ENCODE results near the gene HCN4. TPM values are rescaled to one million over a fixed set of nuclear protein-coding genes. Genes with fewer than 3 reads are reported as not detected.
A peak's percentile ranks its signal among the peaks of the same experiment; 100 is the strongest.

Gene HCN4
- total and polyA plus RNA-seq, 2 experiments from 2014 or later, result 59.2 to 159 TPM

- peak; percentile 22 for TF ChIP-seq CTCF (IDR thresholded peaks at IDR 0.05; ENCODE audit: low read depth, low read length)
- peaks cover 5% of the 10 kb centered on the region for H3K4me1 ChIP-seq (ENCODE audit: low read depth)
- DNase-seq (ENCODE audit: low read depth in 1 of 2, low spot score in 1 of 2), result peak in 1 of 2 donors; percentile 5
- H3K27me3 ChIP-seq, result no peaks in the 10 kb centered on the region
- no peaks in the 10 kb centered on the region for H3K9me3 ChIP-seq (ENCODE audit: low read depth)
- H3K4me3 ChIP-seq, result no peak overlapping the region
- H3K36me3 ChIP-seq, result peaks cover 73% of the 10 kb centered on the region
- peak overlapping the region; percentile 62 for H3K27ac ChIP-seq
Measured at GRCh38 chr15:73325191-73325861, 43.4 kb downstream of the HCN4 start.

- Histone ChIP-seq H3K4me3 (no peak overlapping the region), H3K27me3 (no peaks in the 10 kb centered on the region), H3K4me1 (ENCODE audit: low read depth) (no peaks in the 10 kb centered on the region), H3K36me3 (peaks cover 69% of the 10 kb centered on the region), H3K9me3 (ENCODE audit: low read depth) (no peaks in the 10 kb centered on the region), H3K27ac (peak overlapping the region; percentile 62)
- no peak for TF ChIP-seq CTCF (IDR thresholded peaks at IDR 0.05; ENCODE audit: low read depth, low read length)
- no peak for DNase-seq (ENCODE audit: low read depth in 1 of 2, low spot score in 1 of 2)
Measured at GRCh38 chr15:73324496-73325170, 44.1 kb downstream of the HCN4 start.

GRCh38 chr15:73323956-73324355, 44.8 kb downstream of the HCN4 start:
- Histone ChIP-seq H3K27me3 (no peaks in the 10 kb centered on the region), H3K4me1 (ENCODE audit: low read depth) (no peaks in the 10 kb centered on the region), H3K4me3 (no peak overlapping the region), H3K36me3 (peaks cover 63% of the 10 kb centered on the region), H3K9me3 (ENCODE audit: low read depth) (no peaks in the 10 kb centered on the region), H3K27ac (peak overlapping the region; percentile 62)
- no peak for DNase-seq (ENCODE audit: low read depth in 1 of 2, low spot score in 1 of 2)
- TF ChIP-seq CTCF (IDR thresholded peaks at IDR 0.05; ENCODE audit: low read depth, low read length), result no peak

GRCh38 chr15:73323374-73323955, 45.3 kb downstream of the HCN4 start:
- TF ChIP-seq CTCF (IDR thresholded peaks at IDR 0.05; ENCODE audit: low read depth, low read length), result no peak
- Histone ChIP-seq H3K4me3 (no peak overlapping the region), H3K36me3 (peaks cover 58% of the 10 kb centered on the region), H3K27ac (peak overlapping the region; percentile 72), H3K27me3 (no peaks in the 10 kb centered on the region), H3K9me3 (ENCODE audit: low read depth) (no peaks in the 10 kb centered on the region), H3K4me1 (ENCODE audit: low read depth) (no peaks in the 10 kb centered on the region)
- no peak for DNase-seq (ENCODE audit: low read depth in 1 of 2, low spot score in 1 of 2)

- H3K4me1 ChIP-seq (ENCODE audit: low read depth), result no peaks in the 10 kb centered on the region
- no peak for TF ChIP-seq CTCF (IDR thresholded peaks at IDR 0.05; ENCODE audit: low read depth, low read length)
- H3K27me3 ChIP-seq, result no peaks in the 10 kb centered on the region
- peaks cover 52% of the 10 kb centered on the region for H3K36me3 ChIP-seq
- DNase-seq (ENCODE audit: low read depth in 1 of 2, low spot score in 1 of 2), result no peak
- H3K9me3 ChIP-seq (ENCODE audit: low read depth), result no peaks in the 10 kb centered on the region
- peak overlapping the region; percentile 72 for H3K27ac ChIP-seq
- H3K4me3 ChIP-seq, result no peak overlapping the region
Measured at GRCh38 chr15:73322665-73323373, 45.9 kb downstream of the HCN4 start.
